H1 (cell line): ENCODE measurements around the gene GNG7. TPM values are rescaled to one million over a fixed set of nuclear protein-coding genes. Genes with fewer than 3 reads are reported as not detected.

Experiments
- CHD1 ChIP-seq: IDR thresholded peaks from 2 replicates; pipeline ENCODE4 v1.6.1; 2012; ENCODE audit warnings: low read depth, low read length, improper control_type of control experiment
- EP300 ChIP-seq, 2 experiments: IDR thresholded peaks; 1 replicate in 1 of 2; 2 replicates in 1 of 2; pipeline ENCODE4 v1.6.1; 2011 to 2012; ENCODE audit warnings: low read depth in 2 of 2, low read length in 2 of 2, mild to moderate bottlenecking in 2 of 2, borderline replicate concordance in 1 of 2, inconsistent platforms in 1 of 2, moderate library complexity in 1 of 2
- TAF1 ChIP-seq: IDR thresholded peaks from 2 replicates; pipeline ENCODE4 v1.6.1; 2011; ENCODE audit warnings: mild to moderate bottlenecking, low read depth, low read length
- polyA plus RNA-seq, 7 experiments: library from polyadenylated mRNA; depleted of rRNA in 3 of 7; stranded (reverse) in 5 of 7; unstranded in 2 of 7; fragments of >200 nt in 5 of 7; fragments of 200-250 nt in 2 of 7; gene quantifications; 1 replicate in 5 of 7; 2 replicates in 1 of 7; 4 replicates in 1 of 7; pipeline versions ENCODE4 v1.2.1 to v1.2.3, GENCODE V29; 2011 to 2013; ENCODE audit warnings: missing spikeins in 2 of 7, mixed read lengths in 2 of 7
- total RNA-seq: library from RNA; stranded (reverse); fragmentation: NEBNext Ultra II Directional; extraction: Animal tissue kit (Norgen Biotek cat#: 25700); gene quantifications from 2 replicates; pipeline ENCODE4 v1.2.1, GENCODE V29; 2021
- TF ChIP-seq, protein P1 (sequence below): IDR thresholded peaks from 2 replicates; pipeline ENCODE4 v1.6.1; 2011; ENCODE audit warnings: low read length, improper control_type of control experiment

GNG7 gene
- total and polyA plus RNA-seq, 2 of the 8 experiments (the other 6 are each of a cell fraction or from before 2014, with no cell fraction given): 2.8 to 7.8 TPM

DNA sequence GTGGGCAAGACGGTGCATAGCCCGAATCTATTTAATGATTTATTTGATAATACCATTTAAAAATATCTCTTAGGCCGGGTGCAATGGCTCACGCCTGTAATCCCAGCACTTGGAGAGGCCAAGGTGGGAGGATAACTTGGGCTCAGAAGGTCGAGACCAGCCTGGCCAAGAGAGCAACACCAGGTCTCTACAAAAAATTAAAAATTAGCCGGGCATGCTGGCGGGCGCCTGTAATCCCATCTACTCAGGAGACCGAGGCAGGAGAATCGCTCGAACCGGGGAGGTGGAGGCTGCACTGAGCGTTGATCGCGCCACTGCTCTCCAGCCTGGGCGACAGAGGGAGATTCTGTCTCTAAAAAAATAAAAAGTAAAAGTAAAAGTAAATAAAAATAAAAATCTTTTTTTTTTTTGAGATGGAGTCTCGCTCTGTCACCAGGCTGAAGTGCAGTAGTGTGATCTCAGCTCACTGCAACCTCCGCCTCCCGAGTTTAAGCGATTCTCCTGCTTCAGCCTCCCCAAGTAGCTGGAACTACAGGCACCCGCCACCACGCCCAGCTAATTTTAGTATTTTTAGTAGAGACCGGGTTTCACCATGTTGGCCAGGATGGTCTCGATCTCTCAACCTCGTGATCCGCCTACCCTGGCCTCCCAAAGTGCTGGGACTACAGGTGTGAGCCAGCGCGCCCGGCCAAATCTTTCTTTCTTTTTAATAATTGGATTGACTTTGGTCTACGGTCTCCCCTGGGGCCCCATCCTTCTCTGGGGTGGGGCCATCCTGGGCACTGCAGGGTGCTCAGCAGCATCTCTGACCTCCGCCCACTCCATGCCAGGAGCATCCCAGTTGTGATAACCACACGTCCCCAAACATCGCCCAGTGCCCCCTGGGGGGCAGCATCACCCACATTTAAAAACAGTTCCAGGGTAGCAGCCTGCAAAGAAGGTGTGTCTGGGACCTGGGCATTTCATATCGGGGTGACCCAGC lies 90.7 kb downstream of the GNG7 start (continued):
- TF ChIP-seq, protein P1, sequence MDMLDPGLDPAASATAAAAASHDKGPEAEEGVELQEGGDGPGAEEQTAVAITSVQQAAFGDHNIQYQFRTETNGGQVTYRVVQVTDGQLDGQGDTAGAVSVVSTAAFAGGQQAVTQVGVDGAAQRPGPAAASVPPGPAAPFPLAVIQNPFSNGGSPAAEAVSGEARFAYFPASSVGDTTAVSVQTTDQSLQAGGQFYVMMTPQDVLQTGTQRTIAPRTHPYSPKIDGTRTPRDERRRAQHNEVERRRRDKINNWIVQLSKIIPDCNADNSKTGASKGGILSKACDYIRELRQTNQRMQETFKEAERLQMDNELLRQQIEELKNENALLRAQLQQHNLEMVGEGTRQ: no peak
- TF ChIP-seq EP300 (IDR thresholded peaks at IDR 0.05; ENCODE audit: borderline replicate concordance in 1 of 2, low read depth in 2 of 2, low read length in 2 of 2) (no peak), TAF1 (no peak), CHD1 (no peak)
